HG03139 (cell line): ENCODE results near the gene SLC39A7.
"Not testable (repeated sequence)": the region's sequence is repeated elsewhere in the genome, so short reads cannot be mapped to it uniquely, and the experiment has no call there.

Source experiments
- ATAC-seq: cut with Tn5 transposase; IDR thresholded peaks from one replicate; pipeline ENCODE4 v1.9.1; 2021; ENCODE audit not compliant: unreplicated experiment

The SLC39A7 gene

DNA sequence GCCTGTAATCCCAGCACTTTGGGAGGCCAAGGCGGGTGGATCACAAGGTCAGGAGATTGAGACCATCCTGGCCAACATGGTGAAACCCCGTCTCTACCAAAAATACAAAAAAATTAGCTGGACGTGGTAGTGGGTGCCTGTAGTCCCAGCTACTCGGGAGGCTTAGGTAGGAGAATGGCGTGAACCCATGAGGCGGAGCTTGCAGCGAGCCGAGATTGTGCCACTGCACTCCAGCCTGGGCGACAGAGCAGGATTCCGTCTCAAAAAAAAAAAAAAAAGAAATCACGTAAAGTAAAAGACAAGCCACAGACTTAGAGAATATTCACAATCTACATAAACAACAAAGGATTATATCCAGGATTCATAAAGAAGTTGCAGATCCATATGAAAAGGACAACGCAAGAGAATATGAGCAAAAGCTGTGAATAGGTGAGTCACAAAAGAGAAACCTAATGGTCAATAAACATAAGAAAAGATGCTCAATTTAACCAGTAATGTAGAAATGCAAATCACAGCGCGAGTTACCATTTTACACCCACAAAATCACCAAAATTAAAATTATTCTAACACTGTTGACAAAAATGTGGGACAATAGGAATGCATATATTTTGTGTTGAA, 25.9 kb downstream of the SLC39A7 start:
- not testable (repeated sequence) for ATAC-seq

DNA sequence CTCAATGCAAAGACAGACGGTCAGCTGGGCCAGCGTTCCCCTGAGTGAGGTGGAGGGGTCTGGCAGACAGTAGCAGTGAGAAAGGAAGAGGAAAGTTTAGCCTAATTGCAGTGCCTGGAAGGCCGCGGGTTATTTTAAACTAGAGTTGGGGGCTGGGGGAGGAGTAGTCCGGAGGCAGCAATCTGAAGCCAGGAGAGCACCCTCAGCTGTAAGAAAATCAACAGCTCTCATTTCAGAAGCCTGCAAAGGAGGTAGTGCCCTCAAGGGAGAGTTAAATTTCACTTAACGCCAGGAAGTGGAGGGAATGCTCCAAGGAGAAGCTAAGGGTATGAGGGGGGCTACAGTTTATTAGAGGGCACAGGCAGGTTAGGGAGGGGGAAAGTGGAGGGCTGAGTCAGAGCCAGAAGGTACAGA, 34.6 kb downstream of the SLC39A7 start:
- ATAC-seq, result no peak

- ATAC-seq, result no peak
These were observed 35.7 kb downstream of the SLC39A7 start for GRCh38 chr6:33236328-33236727.

DNA sequence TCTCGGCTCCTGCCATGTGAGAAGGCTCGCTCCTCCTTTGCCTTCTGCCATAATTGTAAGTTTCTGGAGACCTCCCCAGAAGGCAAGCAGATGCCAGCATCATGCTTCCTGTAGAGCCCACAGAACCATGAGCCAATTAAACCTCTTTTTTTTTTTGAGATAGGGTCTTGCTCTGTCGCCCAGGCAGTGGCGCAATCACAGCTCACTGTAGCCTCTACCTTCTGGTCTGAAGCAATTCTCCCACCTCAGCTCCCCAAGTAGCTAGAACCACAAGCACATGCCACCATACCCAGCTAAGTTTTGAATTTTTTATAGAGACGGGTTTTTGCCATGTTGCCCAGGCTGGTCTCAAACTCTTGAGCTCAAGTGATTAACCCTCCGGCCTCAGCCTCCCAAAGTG, 36.2 kb downstream of the SLC39A7 start:
- ATAC-seq, result no peak

DNA sequence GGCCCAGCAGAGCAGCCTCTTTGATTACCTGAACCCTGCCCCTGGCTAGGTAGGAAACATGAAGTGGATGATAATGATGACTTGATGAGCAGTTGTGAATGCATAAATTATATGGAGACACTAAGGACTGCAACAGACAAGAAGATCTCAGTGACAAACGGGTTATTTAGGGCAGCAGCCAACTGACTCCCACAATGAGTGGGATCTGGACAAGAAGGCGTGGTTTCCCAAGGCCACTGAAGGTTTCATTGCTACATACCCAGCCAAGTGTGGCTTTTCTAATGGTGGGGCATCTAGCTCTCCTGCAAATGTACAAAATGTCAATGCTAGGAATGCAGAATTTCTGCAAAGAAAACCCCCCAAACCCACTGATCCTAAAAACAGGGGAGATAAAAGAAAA, 37.1 kb downstream of the SLC39A7 start:
- no peak for ATAC-seq

DNA sequence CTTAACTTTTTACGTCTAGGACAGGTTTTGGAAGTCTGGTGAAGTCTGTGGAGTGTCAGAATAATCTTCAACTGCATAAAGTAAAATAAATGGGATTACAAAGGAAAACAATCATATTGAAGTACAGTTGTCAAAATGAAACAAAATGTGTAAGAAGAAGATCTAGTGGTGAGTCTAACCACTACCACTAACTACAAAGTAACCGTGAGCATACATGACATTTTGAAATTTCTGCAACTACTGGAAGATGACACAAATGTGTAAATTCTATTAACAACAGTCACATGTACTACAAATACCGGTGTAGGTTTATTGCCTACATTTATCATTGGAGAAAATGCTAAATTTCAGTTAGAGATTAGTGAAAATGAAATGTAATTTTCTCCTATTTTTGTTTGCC, 41.3 kb downstream of the SLC39A7 start:
- no peak for ATAC-seq

- no peak for ATAC-seq
These were observed 42.8 kb downstream of the SLC39A7 start for GRCh38 chr6:33243476-33243875.

- no peak for ATAC-seq
These were observed 47.4 kb downstream of the SLC39A7 start for GRCh38 chr6:33247977-33248642.

DNA sequence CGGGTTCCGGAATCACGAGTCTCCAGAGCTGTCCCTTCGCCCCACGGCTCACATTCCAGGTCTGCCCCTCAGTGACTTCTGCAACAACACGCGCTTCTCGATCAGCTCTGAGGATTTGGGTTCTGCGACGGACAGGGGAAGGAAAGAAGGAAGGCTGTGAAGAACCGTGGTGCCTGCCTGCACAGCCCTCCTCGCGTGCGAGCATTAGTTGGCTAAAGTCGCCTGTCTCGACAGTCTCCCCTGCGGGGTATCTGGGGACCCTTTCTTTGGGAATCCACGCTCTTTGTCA, 47.9 kb downstream of the SLC39A7 start:
- ATAC-seq, result no peak

- ATAC-seq, result peak; percentile 86
These were observed 48.5 kb downstream of the SLC39A7 start for GRCh38 chr6:33248932-33249731.

DNA sequence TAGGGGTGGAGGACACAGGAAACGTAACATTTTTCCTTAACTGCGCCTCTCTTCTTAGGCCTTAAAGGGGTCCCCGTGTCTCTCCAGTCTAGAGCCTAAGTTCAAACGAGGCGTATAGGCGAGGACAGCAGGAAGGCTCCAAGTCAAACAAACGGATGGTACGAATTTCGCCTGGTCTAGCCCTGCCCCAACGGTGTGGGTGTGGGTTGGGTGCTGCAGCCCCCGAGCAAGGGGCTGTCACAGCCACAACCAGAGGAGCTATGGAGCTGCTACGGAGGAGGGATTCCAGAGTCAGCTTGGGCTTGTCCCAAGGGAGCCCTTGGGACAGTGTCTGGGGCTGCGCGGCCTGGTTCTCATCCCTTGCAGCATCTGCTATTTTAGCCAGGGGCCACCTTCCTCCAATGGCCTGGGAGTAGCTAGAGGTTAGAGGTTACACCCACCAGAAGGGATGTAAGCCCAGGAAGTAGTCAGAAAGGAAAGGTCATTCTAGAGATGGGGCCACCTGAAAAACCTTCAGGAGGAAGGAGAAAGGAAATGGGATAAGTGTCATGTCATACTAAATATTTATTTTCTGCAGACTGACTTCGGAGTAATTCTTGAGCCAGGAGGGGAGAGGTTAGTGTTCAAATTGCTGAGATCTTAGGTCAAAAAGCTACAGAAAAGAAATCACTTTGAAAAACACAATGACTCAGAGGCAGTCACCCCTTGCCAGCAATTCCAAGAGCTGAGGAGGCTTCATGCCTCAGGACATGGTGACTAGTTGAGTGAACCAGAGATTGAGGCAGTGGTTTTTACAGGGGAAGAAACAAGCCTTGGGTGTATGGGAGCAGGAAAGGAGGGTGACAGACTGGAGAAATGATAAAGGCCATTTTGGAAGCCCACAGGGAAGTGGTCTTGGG, 49.3 kb downstream of the SLC39A7 start:
- ATAC-seq, result no peak

- ATAC-seq, result no peak
These were observed 50.1 kb downstream of the SLC39A7 start for GRCh38 chr6:33250731-33251130.

DNA sequence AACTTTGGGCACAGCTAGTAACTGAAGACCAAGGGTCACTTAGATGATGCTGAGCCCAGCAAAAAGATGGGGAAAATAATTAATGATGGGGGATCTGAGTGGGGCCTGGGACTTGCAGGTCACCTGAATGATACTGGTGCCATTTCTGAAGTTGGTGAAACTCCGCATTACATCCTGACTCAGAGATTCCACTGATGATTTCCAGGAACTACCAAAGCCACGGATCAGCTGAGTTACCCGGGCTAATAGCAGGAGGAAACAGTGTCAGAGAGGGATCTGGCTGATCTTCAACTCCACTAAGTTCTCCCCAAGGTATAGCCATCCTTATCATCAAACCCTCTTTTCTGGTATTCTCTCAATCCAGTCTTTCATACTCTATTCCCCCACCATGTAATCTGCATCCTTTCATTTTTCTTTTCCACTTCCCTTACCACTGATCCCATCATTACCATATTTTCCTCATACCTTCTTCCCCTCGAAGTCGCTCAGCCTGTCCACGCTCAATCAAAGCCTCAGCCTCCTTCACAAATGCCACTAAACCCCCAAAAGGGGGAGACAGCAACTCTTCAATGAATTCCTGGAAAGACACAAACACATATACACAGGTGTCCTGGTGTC, 50.8 kb downstream of the SLC39A7 start:
- no peak for ATAC-seq

GRCh38 chr6:33252759-33253158, 52.1 kb downstream of the SLC39A7 start:
- ATAC-seq, result no peak
